Lung microvascular endothelial cell (primary cell): ENCODE measurements around the gene ADAP1. TPM values are rescaled to one million over a fixed set of nuclear protein-coding genes. Genes with fewer than 3 reads are reported as not detected.
"Not testable (repeated sequence)": the region's sequence is repeated elsewhere in the genome, so short reads cannot be mapped to it uniquely, and the experiment has no call there.

Experiments used
- DNase-seq, 2 donors: peaks; one replicate each; pipeline versions ENCODE4 v3.0.0 to v3.0.0-alpha.2; 2010; ENCODE audit warnings: low read depth in 2 of 2
- total RNA-seq: library from RNA; depleted of rRNA; stranded (reverse); fragments of >200 nt; gene quantifications from 2 replicates; pipeline ENCODE4 v1.2.1, GENCODE V29; 2014

Gene ADAP1
- total RNA-seq, 1 donor from 2014 or later, result 3.2 TPM

DNA sequence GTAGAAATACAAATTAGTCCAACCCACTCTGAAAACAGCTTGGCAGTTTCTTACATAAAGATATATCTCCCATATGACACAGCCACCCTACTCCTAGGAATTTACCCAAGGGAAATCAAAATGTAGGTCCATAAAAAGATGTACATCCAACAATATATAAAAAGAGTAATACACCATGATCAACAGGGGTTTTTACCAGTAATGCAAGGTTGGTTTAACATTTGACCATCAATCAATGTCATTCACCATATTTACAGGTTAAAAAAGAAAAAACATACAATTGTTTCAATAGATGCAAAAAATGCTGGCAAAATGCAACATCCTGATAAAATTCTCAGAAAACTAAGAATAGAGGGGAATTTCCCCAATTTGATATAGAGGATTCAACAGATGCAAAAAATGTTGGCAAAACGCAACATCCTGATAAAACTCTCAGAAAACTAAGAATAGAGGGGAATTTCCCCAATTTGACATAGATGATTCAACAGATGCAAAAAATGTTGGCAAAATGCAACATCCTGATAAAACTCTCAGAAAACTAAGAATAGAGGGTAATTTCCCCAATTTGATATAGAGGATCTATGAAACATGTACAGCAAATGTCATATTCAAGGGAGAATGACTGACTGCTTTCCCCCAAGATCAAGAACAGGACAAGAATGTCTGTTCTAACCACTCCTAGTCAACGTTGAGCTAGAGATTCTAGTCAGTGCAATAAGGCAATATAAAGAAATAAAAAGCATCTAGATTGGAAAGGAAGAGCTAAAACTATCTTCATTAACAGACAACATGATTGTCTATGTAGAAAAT is 13.7 kb downstream of the ADAP1 start:
- no peak for DNase-seq

DNA sequence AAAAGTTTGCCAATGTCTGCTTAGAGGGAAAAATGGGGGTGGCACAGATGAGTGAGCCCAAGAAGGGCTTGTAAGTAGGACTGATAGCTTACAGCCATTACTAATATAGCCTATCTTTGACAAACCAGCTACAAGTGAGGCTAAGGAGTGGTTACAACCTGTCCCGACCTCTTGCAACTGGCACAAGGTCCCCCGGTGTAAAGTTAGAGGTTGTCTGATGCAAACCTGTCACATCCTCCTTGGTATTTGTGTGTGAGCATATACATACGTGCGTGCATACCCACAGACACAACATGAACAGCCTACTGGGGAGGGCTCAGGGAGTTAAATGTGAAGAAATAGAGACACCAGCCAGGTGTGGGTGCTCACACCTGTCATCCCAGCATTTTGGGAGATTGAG is 14.6 kb downstream of the ADAP1 start:
- DNase-seq, result no peak

- no peak for DNase-seq
These were observed 15.8 kb downstream of the ADAP1 start for GRCh38 chr7:938546-939185.

DNA sequence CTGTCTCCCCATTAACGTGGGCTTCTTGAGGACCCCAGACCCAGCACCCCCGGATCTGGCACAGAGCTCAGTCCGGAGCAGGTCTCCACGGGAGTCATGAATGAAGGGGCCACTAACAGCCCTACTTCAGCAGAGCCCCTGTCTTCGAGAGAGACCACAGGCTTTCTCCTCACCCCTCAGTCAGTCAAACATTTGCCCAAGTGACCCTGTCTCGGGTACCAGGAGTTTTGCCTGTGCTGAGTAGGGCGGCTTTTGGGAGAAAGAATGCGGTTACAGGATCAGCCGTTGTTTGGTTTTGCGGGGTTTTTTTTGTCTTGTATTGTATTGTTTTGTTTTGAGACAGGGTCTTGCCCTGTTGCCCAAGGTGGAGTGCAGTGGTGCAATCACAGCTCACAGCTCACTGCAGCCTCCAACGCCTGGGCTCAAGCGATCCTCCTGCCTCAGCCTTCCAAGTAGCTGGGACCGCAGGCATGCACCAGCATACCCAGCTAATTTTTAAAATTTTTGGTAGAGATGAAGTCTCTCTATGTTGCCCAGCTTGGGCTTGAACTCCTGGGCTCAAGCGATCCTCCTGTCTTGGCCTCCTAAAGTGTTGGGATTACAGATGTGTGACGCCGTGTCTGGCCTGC is 16.5 kb downstream of the ADAP1 start:
- DNase-seq, result no peak

DNA sequence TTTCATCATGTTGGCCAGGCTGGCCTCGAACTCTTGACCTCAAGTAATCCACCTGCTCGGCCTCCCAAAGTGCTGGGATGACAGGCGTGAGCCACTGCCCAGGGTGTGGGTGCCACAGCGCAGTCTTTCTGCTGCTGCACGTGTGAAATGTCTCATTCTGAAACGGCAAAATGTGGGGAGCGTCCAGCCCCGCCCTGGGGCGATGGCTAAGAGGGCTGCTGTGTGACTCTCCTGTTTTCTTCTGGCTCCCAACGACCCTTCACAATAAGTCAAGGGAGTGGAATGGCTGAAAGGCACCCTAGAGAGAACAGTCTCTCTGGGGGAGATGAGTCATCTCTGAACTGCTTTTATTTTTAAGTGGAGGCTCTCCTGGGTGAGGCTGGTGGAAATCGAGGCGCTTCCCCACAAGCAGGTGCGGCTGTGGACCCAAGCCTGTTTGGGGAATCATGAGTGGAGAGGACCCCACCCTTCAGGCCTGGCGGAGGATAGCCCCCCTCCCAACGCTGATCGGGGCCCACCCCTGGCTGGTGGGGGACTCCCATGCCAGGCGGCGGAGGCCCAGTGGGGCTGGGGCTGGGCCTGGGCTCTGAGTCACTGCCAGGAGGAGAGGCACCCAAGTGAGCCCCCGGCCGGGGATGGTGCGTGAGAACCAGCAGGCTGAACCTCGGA is 18.0 kb downstream of the ADAP1 start:
- DNase-seq, result no peak

GRCh38 chr7:935874-936385 is 18.6 kb downstream of the ADAP1 start:
- no peak for DNase-seq

DNA sequence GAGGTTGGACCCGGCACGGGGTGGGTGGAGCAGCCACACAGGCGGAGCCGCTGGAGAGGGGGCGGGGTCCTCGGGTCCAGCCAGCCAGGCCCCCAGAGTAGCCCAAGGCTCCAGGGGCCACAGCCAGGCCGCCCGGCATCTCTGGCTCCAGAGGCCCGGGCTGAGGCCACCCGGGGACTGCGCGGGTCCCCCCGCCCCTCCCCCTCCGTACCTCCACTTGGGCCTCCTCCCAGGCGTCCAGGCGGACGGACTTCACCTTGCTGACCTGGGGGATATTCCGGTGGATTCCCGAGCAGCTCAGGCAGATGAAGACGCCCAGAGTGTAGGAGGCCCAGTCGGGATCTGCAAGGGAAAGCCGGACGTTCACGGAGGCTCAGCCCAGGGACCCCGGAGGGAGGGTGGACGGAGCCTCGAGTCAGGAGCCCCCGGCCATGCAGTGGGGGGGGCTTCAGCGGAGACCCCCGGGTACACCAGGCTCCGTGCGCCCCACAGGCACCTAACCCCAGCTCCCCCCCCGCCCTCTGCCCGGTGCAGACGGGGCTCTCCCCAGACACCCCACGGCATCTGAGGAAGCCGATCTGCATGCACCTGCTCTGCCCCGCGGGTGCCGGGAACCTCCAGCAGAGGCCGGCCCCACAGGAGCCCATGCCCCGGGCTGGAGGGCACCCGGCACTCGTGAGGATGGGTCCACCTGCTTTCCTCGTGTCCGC is 19.2 kb downstream of the ADAP1 start:
- DNase-seq, result no peak

GRCh38 chr7:934469-935163 is 19.9 kb downstream of the ADAP1 start:
- DNase-seq, result no peak

DNA sequence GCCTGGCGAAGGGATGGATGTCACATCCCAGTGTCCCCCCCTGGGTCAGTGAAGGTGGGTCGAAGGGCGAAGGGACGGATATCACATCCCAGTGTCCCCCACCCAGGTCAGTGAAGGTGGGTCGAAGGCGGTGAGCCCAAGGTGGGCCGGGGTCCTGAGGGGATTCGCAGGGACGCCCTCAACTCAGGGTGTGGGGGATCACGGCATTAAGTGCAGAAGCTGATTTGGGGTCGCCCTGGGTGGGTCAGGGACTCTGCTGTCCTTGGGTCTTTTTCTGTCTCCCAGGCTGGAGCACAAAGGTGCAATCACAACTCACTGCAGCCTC is 21.9 kb downstream of the ADAP1 start:
- DNase-seq, result no peak

DNA sequence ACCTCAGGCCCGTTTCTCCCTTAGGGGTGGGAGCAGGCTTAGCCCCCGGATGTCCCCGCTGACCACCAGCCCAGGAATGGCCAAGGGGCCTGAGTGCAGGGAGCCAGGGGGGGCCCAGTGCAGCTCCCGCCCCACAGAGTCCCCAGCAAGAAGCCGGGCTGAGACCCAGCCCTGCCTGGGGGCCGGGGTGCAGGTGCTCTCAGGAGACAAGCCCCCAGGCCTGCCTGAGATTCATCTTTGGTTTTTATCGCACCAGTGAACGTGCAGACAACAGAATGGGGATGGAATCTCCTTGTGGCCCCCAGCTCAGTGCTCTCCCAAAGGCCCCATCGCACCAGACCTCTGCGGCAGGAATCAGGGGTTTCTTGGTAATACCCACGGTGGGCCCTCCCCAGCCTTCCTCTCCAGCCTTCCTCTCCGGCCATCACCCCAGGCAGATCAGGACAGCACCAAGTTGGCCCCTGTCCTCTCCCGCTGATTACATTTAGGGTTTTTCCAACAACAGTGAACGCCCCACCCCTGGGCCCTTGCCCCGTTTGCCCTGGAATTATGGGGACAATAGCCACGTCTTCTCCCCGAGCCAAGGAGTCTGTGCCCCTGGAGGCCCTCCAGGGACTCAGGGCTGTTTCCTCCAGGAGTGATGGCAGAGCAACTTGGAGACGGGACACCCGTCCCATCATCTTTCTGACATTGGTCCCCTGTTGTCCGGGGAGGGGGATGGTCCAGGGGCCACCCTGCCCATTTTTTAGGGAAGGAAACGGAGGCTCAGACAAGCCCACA is 22.4 kb downstream of the ADAP1 start:
- no peak for DNase-seq

DNA sequence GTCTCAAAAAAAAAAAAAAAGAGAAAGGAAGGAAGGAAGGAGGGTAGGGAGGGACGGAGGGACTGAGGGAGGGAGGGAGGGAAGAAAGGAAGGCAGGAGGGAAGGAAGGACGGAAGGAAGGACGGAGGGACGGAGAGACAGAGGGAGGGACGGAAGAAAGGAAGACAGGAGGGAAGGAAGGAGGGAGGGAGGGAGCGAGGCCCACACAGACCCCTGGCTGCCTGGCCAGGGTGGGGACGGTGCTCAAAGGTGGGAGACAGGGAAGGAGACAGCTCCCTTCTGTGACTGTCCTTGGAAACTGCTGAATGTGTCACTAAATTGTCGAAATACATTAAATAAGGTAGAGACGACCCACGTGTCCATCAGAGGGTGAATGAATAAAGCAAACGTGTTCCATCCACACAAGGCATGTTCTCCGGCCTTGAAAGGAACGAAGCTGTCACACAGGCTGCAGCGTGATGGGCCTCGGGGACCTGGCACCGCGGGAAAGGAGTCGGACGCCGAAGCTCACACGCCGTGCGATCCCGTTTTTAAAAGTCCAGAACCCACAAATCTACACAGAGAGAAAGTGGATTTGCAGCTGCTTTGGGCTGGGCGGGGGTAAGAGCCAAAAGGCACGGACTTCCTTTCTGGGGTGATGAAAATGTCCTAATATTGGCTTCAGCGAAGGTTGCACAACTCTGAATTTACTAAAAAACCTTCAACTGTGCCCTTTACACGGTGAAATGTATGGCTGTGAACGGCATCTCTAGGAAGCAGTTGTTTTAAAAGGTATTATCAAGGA is 23.3 kb downstream of the ADAP1 start:
- no peak for DNase-seq

- DNase-seq, result no peak
These were observed 25.2 kb downstream of the ADAP1 start for GRCh38 chr7:929311-929711.

DNA sequence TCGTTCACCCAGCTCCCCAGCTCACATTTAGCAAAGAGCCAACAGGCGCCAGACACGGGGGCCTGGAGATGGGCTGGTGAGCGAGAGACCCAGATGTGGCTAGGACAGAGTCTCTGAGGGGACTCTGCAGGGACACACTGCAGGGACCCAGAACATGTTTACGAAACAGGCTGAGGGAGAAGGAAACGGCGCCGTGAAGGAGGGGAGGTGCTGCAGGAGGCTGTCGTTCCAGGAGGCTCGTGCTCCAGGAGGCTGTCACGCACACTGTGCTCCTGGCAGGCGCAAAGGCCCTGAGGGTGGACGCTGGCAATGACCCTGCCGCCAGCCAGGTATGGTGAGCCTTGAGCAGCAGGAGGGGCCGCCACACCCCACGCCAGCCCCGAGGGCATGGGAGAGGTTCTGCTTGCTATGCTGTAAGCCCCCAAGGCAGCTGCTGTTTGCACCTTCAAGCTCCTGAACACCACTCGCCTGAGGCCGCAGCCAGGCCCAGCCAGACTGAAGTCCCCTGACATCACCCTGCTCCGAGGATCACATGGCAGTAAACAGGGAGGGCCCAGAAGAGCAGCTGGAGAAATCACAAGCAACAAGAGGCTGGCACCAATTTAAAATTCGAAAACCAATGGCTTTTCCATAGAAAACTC is 27.3 kb downstream of the ADAP1 start:
- DNase-seq, result no peak

- no peak for DNase-seq
These were observed 28.1 kb downstream of the ADAP1 start for GRCh38 chr7:926061-927030.

- DNase-seq, result no peak
These were observed 28.9 kb downstream of the ADAP1 start for GRCh38 chr7:925601-926000.

GRCh38 chr7:924541-925231 is 29.8 kb downstream of the ADAP1 start:
- no peak for DNase-seq

DNA sequence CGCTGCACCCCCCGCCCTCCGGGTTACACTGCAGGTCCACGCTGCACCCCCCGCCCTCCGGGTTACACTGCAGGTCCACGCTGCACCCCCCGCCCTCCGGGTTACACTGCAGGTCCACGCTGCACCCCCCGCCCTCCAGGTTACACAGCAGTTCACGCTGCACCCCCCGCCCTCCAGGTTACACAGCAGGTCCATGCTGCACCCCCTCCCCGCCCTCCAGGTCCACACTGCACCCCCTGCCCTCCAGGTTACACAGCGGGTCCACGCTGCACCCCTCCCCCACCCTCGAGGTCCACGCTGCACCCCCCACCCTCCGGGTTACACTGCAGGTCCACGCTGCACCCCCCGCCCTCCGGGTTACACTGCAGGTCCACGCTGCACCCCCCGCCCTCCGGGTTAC is 30.4 kb downstream of the ADAP1 start:
- not testable (repeated sequence) for DNase-seq
